HEK293 (cell line): Measurements from ENCODE around the gene CTCFL.

Experiments
- CTCF ChIA-PET: fragments of 350-600 bp; formaldehyde crosslinking; extraction: SDS; loops from one replicate; lab custom pipeline; 2021; ENCODE audit warnings: antibody characterized with exemption; lab: Yijun Ruan, JAX
- POLR2A ChIA-PET: fragments of 300-600 bp; formaldehyde crosslinking; extraction: SDS; loops from one replicate; lab custom pipeline; 2020; ENCODE audit warnings: antibody characterized with exemption, inconsistent platforms; lab: Yijun Ruan, JAX
- H3K27ac ChIP-seq: fragments of 200-500 bp; sonication (Bioruptor generic); 2 replicates; pipeline ENCODE4 v1.5.1; 2014; ENCODE audit warnings: low read depth, low read length, control low read depth, inconsistent platforms; ENCODE audit errors: extremely low read depth
- H3K36me3 ChIP-seq, 2 experiments: fragments of 200-500 bp in 1 of 2; sonication (Bioruptor generic) in 1 of 2; 1 replicate in 1 of 2; 2 replicates in 1 of 2; pipeline ENCODE4 v1.5.1; 2014 to 2017; ENCODE audit warnings: inconsistent platforms in 2 of 2, low read length in 2 of 2; ENCODE audit not compliant: control insufficient read depth in 2 of 2, insufficient read depth in 1 of 2
- H3K4me1 ChIP-seq: fragments of 200-500 bp; sonication (Bioruptor generic); 2 replicates; pipeline ENCODE4 v1.5.1; 2014; ENCODE audit warnings: mild to moderate bottlenecking, low read length, inconsistent platforms; ENCODE audit not compliant: control insufficient read depth, insufficient read depth
- H3K4me3 ChIP-seq: 2 replicates; pipeline ENCODE4 v1.5.1; 2011; ENCODE audit warnings: low read depth, mild to moderate bottlenecking, control low read depth, low read length, moderate library complexity
- H3K9me3 ChIP-seq: fragments of 200-500 bp; sonication (Bioruptor generic); 2 replicates; pipeline ENCODE4 v1.5.1; 2014; ENCODE audit warnings: low read depth, low read length, inconsistent platforms; ENCODE audit not compliant: control insufficient read depth, insufficient read depth
- ATF2 ChIP-seq: fragments of 450-650 bp; formaldehyde crosslinking; IDR thresholded peaks from 2 replicates; pipeline ENCODE4 v1.5.1; 2016; ENCODE audit warnings: missing biosample characterization, missing genetic modification characterization, low read depth
- EGR2 ChIP-seq: fragments of 450-650 bp; formaldehyde crosslinking; IDR thresholded peaks from 2 replicates; pipeline ENCODE4 v1.5.1; 2016; ENCODE audit warnings: low read depth, missing biosample characterization, missing genetic modification characterization
- FEZF1 ChIP-seq: fragments of 450-650 bp; formaldehyde crosslinking; IDR thresholded peaks from 2 replicates; pipeline ENCODE4 v1.5.1; 2016; ENCODE audit warnings: missing biosample characterization, missing genetic modification characterization
- HOXC10 ChIP-seq: sonication (generic); formaldehyde crosslinking; IDR thresholded peaks from 2 replicates; pipeline ENCODE4 v1.8.1; 2023; ENCODE audit warnings: mild to moderate bottlenecking, missing genetic modification reagents
- KLF17 ChIP-seq: fragments of 450-650 bp; formaldehyde crosslinking; IDR thresholded peaks from 2 replicates; pipeline ENCODE4 v1.5.1; 2016; ENCODE audit warnings: missing biosample characterization, missing genetic modification characterization
- PRDM6 ChIP-seq: fragments of 450-650 bp; formaldehyde crosslinking; IDR thresholded peaks from 2 replicates; pipeline ENCODE4 v1.5.1; 2017; ENCODE audit warnings: missing biosample characterization, missing genetic modification characterization
- WT1 ChIP-seq: fragments of 450-650 bp; formaldehyde crosslinking; IDR thresholded peaks from 2 replicates; pipeline ENCODE4 v1.5.1; 2016; ENCODE audit warnings: missing biosample characterization, missing genetic modification characterization
- ZNF24 ChIP-seq: fragments of 450-650 bp; formaldehyde crosslinking; IDR thresholded peaks from 2 replicates; pipeline ENCODE4 v1.5.1; 2016; ENCODE audit warnings: missing biosample characterization, missing genetic modification characterization
- ZNF248 ChIP-seq: fragments of 450-650 bp; formaldehyde crosslinking; IDR thresholded peaks from 2 replicates; pipeline ENCODE4 v1.5.1; 2017; ENCODE audit warnings: missing biosample characterization, missing genetic modification characterization
- ZNF280C ChIP-seq: fragments of 450-650 bp; formaldehyde crosslinking; IDR thresholded peaks from 2 replicates; pipeline ENCODE4 v1.5.1; 2016; ENCODE audit warnings: missing biosample characterization, missing genetic modification characterization
- ZNF280D ChIP-seq: fragments of 450-650 bp; formaldehyde crosslinking; IDR thresholded peaks from 2 replicates; pipeline ENCODE4 v1.5.1; 2016; ENCODE audit warnings: missing biosample characterization, missing genetic modification characterization
- ZNF354C ChIP-seq: fragments of 450-650 bp; formaldehyde crosslinking; IDR thresholded peaks from 2 replicates; pipeline ENCODE4 v1.5.1; 2016; ENCODE audit warnings: missing biosample characterization, missing genetic modification characterization, low read depth, borderline replicate concordance
- ZNF366 ChIP-seq: fragments of 450-650 bp; formaldehyde crosslinking; conservative IDR thresholded peaks from 2 replicates; pipeline ENCODE4 v1.5.1; 2016; ENCODE audit warnings: missing biosample characterization, missing genetic modification characterization
- ZNF423 ChIP-seq: fragments of 450-650 bp; formaldehyde crosslinking; IDR thresholded peaks from 2 replicates; pipeline ENCODE4 v1.5.1; 2016; ENCODE audit warnings: missing biosample characterization, missing genetic modification characterization
- ZNF571 ChIP-seq: fragments of 450-650 bp; formaldehyde crosslinking; IDR thresholded peaks from 2 replicates; pipeline ENCODE4 v1.5.0; 2017; ENCODE audit warnings: missing biosample characterization, missing genetic modification characterization
- ZNF623 ChIP-seq: fragments of 450-650 bp; formaldehyde crosslinking; IDR thresholded peaks from 2 replicates; pipeline ENCODE4 v1.5.1; 2016; ENCODE audit warnings: missing biosample characterization, missing genetic modification characterization
- ZNF707 ChIP-seq: fragments of 450-650 bp; formaldehyde crosslinking; IDR thresholded peaks from 2 replicates; pipeline ENCODE4 v1.5.1; 2016; ENCODE audit warnings: missing biosample characterization, missing genetic modification characterization
- ZNF830 ChIP-seq: fragments of 450-650 bp; IDR thresholded peaks from 2 replicates; pipeline ENCODE4 v1.5.0; 2018; ENCODE audit warnings: missing biosample characterization, missing genetic modification characterization, low read depth, mild to moderate bottlenecking, moderate library complexity

Gene CTCFL

GRCh38 chr20:57570145-57570850 lies 45.4 kb upstream of the CTCFL start:
- peaks cover 0 to 2% of the 10 kb centered on the region in 2 experiments; a peak in 1 of 3 replicates for H3K36me3 ChIP-seq
- no peaks in the 10 kb centered on the region for H3K9me3 ChIP-seq
- H3K27ac ChIP-seq = no peak overlapping the region
- no peak overlapping the region for H3K4me3 ChIP-seq
- POLR2A ChIA-PET = no interaction called here
- TF ChIP-seq EGR2 (tag by site-specific recombination) (no peak), ZNF280D (tag by site-specific recombination) (no peak), ZNF830 (tag by site-specific recombination) (no peak), ZNF423 (no peak), KLF17 (no peak), ZNF707 (no peak), ZNF24 (tag by site-specific recombination) (no peak), ZNF623 (no peak), ZNF366 (tag by site-specific recombination) (no peak), ZNF280C (tag by site-specific recombination) (no peak), PRDM6 (tag by site-specific recombination) (no peak), ZNF571 (tag by site-specific recombination) (no peak), ATF2 (tag by site-specific recombination) (no peak), ZNF248 (tag by site-specific recombination) (no peak), HOXC10 (CRISPR knock-in tag) (no peak)
- CTCF ChIA-PET = interaction anchor here (0.7 to 4.5 kb wide), 5 partner anchors 9 to 589 kb away, joined by 3 to 33 read pairs (median 3); no protein-coding TSS in a partner anchor
- H3K4me1 ChIP-seq = no peaks in the 10 kb centered on the region

- POLR2A ChIA-PET = no interaction called here
- TF ChIP-seq FEZF1 (tag by site-specific recombination) (no peak), ZNF354C (tag by site-specific recombination) (no peak), WT1 (tag by site-specific recombination) (no peak)
- TF ChIP-seq, all 188 proteins: peak for 0
- no peak overlapping the region for H3K4me3 ChIP-seq
- no peak overlapping the region for H3K27ac ChIP-seq
- CTCF ChIA-PET = interaction anchor here (1.0 to 1.7 kb wide), 3 partner anchors 18 to 54 kb away, joined by 3 to 4 read pairs (median 3); no protein-coding TSS in a partner anchor
- H3K36me3 ChIP-seq = peaks cover 0 to 10% of the 10 kb centered on the region in 2 experiments; a peak in 1 of 3 replicates
- no peaks in the 10 kb centered on the region for H3K9me3 ChIP-seq
- no peaks in the 10 kb centered on the region for H3K4me1 ChIP-seq
Measured at GRCh38 chr20:57568960-57569359, 44.0 kb upstream of the CTCFL start.
